GM19395 (cell line): Measurements from ENCODE around the gene NCOA1.
"Not testable (repeated sequence)": the region's sequence is repeated elsewhere in the genome, so short reads cannot be mapped to it uniquely, and the experiment has no call there.

Source experiments
- ATAC-seq: cut with Tn5 transposase; IDR thresholded peaks from one replicate; pipeline ENCODE4 v1.9.1; 2021; ENCODE audit warnings: mild to moderate bottlenecking, moderate library complexity; ENCODE audit not compliant: unreplicated experiment

The NCOA1 gene

GRCh38 chr2:24490690-24491541 lies at the start of gene NCOA1:
Gene NCOA1, plus strand, starts transcription at chr2:24491254. Its CDS starts 167,424 bp downstream, at chr2:24658678.
- ATAC-seq: peak; percentile 73

GRCh38 chr2:24448797-24449196 lies 42.3 kb upstream of the NCOA1 start:
- ATAC-seq: no peak

- no peak for ATAC-seq
These were observed 41.7 kb upstream of the NCOA1 start for GRCh38 chr2:24449344-24449743.

GRCh38 chr2:24451805-24452501 lies 39.1 kb upstream of the NCOA1 start:
- ATAC-seq: no peak

- no peak for ATAC-seq
These were observed 38.6 kb upstream of the NCOA1 start for GRCh38 chr2:24452502-24452885.

GRCh38 chr2:24453379-24454073 lies 37.5 kb upstream of the NCOA1 start:
- no peak for ATAC-seq

GRCh38 chr2:24454294-24454693 lies 36.8 kb upstream of the NCOA1 start:
- no peak for ATAC-seq

- ATAC-seq: no peak
These were observed 34.2 kb upstream of the NCOA1 start for GRCh38 chr2:24456599-24457556.

- ATAC-seq: no peak
These were observed 33.2 kb upstream of the NCOA1 start for GRCh38 chr2:24457696-24458386.

- no peak for ATAC-seq
These were observed 31.6 kb upstream of the NCOA1 start for GRCh38 chr2:24459224-24460161.

- ATAC-seq: no peak
These were observed 29.4 kb upstream of the NCOA1 start for GRCh38 chr2:24461685-24462084.

- no peak for ATAC-seq
These were observed 27.8 kb upstream of the NCOA1 start for GRCh38 chr2:24463271-24463670.

GRCh38 chr2:24466871-24467870 lies 23.9 kb upstream of the NCOA1 start:
- ATAC-seq: no peak

- not testable (repeated sequence) for ATAC-seq
These were observed 22.6 kb upstream of the NCOA1 start for GRCh38 chr2:24468453-24468852.

- no peak for ATAC-seq
These were observed 21.9 kb upstream of the NCOA1 start for GRCh38 chr2:24469148-24469650.

- ATAC-seq: no peak
These were observed 19.4 kb upstream of the NCOA1 start for GRCh38 chr2:24471662-24472061.

- no peak for ATAC-seq
These were observed 18.6 kb upstream of the NCOA1 start for GRCh38 chr2:24472416-24472815.
